Measurements from ENCODE around the gene SDSL. TPM values are rescaled to one million over a fixed set of nuclear protein-coding genes. Genes with fewer than 3 reads are reported as not detected.

SDSL gene
- total RNA-seq, 1 experiment from 2014 or later, result 0.52 TPM

DNA sequence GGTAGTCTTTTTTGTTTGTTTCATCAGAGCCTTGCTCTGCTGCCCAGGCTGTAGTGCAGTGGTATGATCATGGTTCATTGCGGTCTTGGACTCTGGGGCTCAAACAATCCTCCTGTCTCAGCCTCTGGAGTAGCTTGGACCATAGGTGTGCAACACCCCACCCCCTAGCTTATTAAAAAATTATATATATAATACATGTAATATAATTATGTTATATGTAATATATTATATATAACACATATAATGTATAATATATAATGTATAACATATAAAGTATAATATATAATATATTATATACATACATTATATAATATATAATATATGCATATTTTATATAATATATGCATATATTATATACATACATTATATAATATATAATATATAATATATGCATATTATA, 27.7 kb downstream of the SDSL start:
- no peak overlapping the region for H3K4me3 Mint-ChIP-seq
- H3K9me3 Mint-ChIP-seq, result peaks cover 17% of the 10 kb centered on the region
- peaks cover 9% of the 10 kb centered on the region for H3K27me3 Mint-ChIP-seq (ENCODE audit: low read depth)
- POLR2A ChIA-PET, result no interaction called here
- TF ChIP-seq CTCF (IDR thresholded peaks at IDR 0.05), result no peak
- TF ChIP-seq, protein P1, sequence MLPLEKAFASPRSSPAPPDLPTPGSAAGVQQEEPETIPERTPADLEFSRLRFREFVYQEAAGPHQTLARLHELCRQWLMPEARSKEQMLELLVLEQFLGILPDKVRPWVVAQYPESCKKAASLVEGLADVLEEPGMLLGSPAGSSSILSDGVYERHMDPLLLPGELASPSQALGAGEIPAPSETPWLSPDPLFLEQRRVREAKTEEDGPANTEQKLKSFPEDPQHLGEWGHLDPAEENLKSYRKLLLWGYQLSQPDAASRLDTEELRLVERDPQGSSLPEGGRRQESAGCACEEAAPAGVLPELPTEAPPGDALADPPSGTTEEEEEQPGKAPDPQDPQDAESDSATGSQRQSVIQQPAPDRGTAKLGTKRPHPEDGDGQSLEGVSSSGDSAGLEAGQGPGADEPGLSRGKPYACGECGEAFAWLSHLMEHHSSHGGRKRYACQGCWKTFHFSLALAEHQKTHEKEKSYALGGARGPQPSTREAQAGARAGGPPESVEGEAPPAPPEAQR (CRISPR knock-in tag; IDR thresholded peaks at IDR 0.05), result no peak
- TF ChIP-seq HMGA2 (CRISPR knock-in tag; IDR thresholded peaks at IDR 0.05), result peak; percentile 79; the same call in 1 of the 2 replicates
- H3K4me1 Mint-ChIP-seq, result peaks cover 4% of the 10 kb centered on the region; the same call in 1 of the 2 replicates
- ATAC-seq, result no peak
- CTCF ChIA-PET, result no interaction called here
- no peak for DNase-seq (ENCODE audit: low spot score)
- no peaks in the 10 kb centered on the region for H3K36me3 Mint-ChIP-seq
- H3K27ac Mint-ChIP-seq, result no peak overlapping the region

DNA sequence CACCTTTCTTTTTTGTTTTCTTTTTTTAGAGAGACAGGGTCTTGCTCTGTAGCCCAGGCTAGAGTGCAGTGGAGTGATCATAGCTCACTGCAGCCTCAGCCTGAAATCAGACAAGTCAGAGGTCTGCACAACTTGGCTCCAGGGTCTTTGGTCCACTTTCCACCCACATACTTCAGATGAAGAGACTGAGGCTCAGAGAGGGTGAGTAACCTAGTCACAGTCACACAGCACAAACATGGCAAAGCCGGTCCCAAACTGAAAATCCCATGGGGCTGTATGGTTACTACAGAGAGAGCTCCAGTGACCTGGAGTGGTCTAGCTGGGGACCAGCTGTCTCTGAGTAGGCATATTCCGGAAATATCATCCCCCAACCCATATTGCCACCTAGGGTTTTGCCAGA, 30.3 kb downstream of the SDSL start:
- H3K4me3 Mint-ChIP-seq, result no peak overlapping the region
- no peaks in the 10 kb centered on the region; the same call in 1 of the 2 replicates for H3K27me3 Mint-ChIP-seq (ENCODE audit: low read depth)
- peaks cover 18% of the 10 kb centered on the region for H3K4me1 Mint-ChIP-seq
- ATAC-seq (no peak), DNase-seq (ENCODE audit: low spot score) (no peak)
- ChIA-PET POLR2A (no interaction called here), CTCF (interaction anchor here (0.7 to 2.6 kb wide), 3 partner anchors 9 to 27 kb away, joined by 3 to 29 read pairs (median 8); no protein-coding TSS in a partner anchor)
- H3K36me3 Mint-ChIP-seq, result no peaks in the 10 kb centered on the region
- H3K9me3 Mint-ChIP-seq, result no peaks in the 10 kb centered on the region
- H3K27ac Mint-ChIP-seq, result no peak overlapping the region
- TF ChIP-seq TP53 (CRISPR knock-in tag; IDR thresholded peaks at IDR 0.05) (no peak), CBFB (CRISPR knock-in tag; IDR thresholded peaks at IDR 0.05; ENCODE audit: low read depth) (no peak), PRDM15 (CRISPR knock-in tag; IDR thresholded peaks at IDR 0.05) (no peak), OVOL2 (CRISPR knock-in tag; IDR thresholded peaks at IDR 0.05; ENCODE audit: borderline replicate concordance) (no peak), GRHL2 (CRISPR knock-in tag; IDR thresholded peaks at IDR 0.05; ENCODE audit: insufficient replicate concordance, severe bottlenecking) (no peak), ZNF263 (CRISPR knock-in tag; IDR thresholded peaks at IDR 0.05; ENCODE audit: low read depth) (no peak), ZNF512 (CRISPR knock-in tag; IDR thresholded peaks at IDR 0.05; ENCODE audit: borderline replicate concordance) (no peak), ZNF138 (CRISPR knock-in tag; conservative IDR thresholded peaks at IDR 0.05) (no peak), FOXK1 (CRISPR knock-in tag; IDR thresholded peaks at IDR 0.05) (no peak)
- TF ChIP-seq, protein P2, sequence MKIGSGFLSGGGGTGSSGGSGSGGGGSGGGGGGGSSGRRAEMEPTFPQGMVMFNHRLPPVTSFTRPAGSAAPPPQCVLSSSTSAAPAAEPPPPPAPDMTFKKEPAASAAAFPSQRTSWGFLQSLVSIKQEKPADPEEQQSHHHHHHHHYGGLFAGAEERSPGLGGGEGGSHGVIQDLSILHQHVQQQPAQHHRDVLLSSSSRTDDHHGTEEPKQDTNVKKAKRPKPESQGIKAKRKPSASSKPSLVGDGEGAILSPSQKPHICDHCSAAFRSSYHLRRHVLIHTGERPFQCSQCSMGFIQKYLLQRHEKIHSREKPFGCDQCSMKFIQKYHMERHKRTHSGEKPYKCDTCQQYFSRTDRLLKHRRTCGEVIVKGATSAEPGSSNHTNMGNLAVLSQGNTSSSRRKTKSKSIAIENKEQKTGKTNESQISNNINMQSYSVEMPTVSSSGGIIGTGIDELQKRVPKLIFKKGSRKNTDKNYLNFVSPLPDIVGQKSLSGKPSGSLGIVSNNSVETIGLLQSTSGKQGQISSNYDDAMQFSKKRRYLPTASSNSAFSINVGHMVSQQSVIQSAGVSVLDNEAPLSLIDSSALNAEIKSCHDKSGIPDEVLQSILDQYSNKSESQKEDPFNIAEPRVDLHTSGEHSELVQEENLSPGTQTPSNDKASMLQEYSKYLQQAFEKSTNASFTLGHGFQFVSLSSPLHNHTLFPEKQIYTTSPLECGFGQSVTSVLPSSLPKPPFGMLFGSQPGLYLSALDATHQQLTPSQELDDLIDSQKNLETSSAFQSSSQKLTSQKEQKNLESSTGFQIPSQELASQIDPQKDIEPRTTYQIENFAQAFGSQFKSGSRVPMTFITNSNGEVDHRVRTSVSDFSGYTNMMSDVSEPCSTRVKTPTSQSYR (CRISPR knock-in tag; IDR thresholded peaks at IDR 0.05), result no peak
